T follicular helper cell (primary cell): ENCODE results near the gene MRPL54.
"Not testable (repeated sequence)": the region's sequence is repeated elsewhere in the genome, so short reads cannot be mapped to it uniquely, and the experiment has no call there.

Source experiments
- DNase-seq: peaks from one replicate; pipeline ENCODE4 v3.0.0-alpha.2; 2020; ENCODE audit warnings: low read depth

MRPL54 gene

DNA sequence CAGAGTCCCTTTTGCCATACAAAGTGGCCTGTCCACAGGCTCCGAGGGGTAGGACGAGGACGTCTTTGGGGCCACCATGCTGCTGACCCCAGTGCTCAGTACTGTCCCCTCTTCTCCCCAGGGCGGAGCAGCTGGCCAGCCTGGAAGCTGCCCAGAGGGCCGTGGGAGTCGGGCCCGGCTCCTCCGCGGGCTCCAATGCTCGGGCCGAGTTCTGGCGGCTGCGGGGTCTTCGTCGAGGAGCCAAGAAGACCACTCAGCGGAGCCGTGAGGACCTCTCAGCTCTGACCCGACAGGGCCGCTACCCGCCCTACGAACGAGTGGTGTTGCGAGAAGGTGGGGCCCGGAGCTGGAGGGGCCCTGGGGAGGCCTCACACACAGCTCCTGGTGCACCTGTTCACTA lies 22.1 kb upstream of the MRPL54 start:
- no peak for DNase-seq

DNA sequence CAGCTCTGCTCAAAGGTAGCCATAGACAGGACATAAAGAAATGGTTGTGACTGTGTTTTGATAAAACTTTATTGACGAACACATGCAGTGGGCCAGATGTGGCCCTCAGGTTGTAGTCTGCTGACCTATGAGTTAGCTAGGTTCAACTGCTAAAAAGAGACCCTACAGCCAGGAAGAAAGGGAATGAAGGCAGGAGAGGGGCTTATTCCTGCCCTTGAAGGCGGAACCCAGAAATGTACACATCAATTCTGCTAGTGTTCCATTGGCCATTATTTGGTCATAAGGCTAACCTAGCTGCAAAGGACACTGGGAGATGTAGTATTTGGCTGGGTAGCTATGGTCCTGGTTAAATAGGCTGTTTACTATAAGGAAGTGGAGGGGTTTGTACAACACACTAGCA lies 19.0 kb upstream of the MRPL54 start:
- DNase-seq = no peak

DNA sequence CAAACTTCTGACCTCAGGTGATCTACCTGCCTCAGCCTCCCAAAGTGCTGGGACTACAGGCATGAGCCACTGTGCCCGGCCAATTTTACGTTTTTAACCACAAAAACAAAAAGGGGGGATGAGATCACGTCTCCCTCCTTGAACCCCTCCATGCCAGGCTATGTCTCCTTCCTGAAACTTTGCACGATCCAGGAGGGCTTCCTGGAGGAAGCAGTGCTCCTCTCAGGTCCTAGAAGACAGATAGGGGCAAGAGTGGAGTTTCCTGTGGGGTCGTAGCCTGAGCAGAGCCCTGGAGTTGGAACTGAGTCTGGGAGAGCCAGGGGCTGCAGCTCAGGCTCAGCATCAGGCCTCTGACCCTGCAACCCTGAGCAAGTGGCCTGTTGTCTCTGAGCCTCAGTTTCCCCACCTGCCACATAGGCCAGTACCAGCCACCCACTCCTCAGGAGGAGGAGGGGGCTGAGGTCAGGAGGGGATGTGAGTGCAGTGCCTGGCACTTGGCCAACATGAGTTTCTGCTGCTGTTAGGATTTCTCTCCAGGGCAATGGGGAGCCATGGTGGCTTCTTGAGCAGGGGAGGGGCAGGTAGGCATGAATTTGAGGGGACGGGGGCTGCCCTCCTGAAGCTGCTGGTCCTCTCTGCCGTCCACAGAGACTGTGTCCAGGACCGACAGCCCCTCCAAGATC lies 17.0 kb upstream of the MRPL54 start:
- DNase-seq = no peak

DNA sequence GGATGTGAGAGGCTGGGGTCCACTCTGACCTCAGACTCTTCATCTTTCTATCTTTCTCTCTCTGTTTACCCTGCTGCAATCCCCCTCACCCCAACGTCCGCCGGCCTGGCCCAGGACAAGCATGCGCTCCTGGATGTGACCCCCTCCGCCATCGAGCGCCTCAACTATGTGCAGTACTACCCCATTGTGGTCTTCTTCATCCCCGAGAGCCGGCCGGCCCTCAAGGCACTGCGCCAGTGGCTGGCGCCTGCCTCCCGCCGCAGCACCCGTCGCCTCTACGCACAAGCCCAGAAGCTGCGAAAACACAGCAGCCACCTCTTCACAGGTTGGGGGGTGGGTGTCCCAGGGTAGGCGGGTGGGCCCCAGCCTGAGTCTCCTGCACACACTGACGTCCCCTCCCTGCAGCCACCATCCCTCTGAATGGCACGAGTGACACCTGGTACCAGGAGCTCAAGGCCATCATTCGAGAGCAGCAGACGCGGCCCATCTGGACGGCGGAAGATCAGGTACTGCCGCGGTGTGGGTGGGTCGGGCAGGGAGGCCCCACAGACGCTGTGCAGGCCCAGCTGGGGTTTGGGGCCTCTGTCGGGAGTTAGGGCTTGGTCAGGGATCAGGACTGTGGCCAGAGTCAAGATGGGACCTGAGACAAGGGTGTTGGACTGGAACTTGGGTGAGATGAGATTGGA lies 16.0 kb upstream of the MRPL54 start:
- DNase-seq = no peak

DNA sequence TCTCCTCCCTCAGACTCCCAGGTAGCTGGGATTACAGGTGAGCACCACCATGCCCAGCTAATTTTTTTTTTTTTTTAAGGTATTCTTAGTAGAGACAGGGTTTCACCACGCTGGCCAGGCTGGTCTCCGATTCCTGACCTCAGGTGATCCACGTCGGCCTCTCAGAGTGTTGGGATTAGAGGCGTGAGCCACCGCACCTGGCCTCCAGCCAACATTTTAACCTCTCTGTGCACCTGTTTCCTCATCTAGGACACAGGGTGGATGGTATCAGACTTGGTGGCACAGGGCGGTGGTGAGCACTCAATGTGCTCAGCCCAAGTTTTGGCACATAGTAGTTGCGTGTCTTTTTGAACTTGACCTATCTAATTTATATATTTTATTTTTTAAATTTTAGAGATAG lies 13.5 kb upstream of the MRPL54 start:
- no peak for DNase-seq

DNA sequence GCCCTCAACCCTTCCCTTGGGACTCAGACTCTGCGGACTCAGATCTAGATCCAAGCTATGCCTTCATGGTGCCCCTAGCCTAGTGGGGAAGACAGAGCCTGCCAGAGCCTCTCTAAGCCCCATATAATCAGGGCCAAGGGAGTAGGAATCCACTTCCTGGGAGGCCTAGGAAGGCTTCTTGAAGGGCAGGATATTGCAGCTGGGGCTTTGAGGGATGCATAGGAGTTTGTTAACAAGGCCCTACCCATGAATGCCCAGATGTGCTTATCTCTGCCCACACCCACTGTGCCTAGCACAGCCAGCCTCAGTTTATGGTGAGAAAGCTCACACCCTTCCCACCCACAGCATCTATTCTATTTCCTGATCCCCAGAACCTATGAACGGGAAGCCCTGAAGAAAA lies 12.3 kb upstream of the MRPL54 start:
- no peak for DNase-seq

DNA sequence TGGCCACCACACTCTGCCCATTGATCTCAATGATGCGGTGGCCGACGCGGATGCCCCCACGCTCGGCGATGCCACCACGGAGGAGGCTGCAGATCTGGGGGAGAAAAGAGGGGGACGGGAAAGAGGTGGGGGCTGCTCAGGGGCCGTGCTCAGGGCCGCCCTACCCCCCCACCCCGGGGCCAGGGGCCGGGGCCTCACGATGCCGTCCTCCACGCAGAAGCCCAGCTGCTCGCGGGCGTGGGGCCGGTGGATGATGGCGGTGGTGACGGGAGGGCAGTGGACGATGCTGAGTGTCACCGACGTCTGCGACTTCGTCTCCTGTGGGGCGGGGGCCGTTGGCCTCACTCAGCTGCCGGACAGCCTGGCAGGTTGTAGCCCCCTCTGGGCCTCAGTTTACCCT lies 11.2 kb upstream of the MRPL54 start:
- DNase-seq = no peak

DNA sequence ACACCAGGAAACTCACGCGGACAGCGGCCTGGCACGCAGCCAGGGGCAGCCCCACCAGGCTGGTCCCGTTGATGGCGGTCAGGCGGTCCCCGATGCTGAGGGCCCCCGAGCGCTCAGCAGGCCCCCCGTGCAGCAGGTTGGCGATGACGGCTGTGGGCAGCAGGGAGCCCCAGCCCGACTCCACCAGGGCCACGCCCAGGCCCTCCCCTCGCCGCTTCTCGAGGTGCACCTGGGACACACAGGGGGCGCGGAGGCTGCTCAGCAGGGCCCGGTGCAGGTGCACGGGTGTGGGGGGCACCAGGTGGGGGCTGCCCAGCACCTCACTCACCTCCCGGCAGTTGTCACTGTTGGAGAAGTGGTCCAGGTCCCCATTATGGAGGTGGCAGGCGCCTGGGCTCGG lies 10.0 kb upstream of the MRPL54 start:
- no peak for DNase-seq

DNA sequence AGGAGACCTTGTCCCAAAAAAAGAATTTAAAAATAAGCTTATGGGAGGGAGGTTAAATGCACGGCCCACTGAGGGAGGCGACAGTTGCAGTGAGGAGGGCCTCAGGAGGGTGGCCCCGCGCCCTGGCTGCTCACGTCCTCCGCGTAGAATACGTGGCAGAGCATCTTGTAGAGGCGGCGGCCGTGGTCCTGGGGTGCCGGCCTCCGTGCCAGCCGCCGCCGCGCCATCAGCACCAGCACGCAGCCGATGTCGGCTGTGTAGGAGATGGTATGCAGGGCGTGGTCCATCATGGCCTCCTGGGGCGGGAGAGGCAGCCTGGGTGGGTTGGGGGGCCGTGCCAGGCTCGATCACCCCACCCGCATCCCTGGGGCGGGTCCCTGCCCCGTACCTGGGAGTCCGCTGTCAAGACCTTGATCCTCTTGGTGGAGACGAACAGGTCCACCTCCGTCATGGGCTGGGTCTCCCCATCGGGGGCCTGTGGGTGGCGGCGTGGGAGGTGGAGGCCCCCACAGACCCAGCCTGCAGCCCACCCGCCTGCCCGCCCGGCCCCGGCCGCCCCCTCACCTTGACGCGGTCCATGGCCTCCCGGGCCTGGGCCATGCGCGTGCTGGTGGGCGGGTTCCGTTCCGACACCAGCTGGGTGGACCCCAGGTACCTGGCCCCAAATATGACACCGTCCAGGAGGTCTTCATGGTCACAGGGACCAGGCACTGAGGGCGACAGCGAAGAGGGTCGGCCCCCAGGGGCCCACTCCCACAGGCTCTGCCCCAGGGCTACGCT lies 8.7 kb upstream of the MRPL54 start:
- DNase-seq = no peak

DNA sequence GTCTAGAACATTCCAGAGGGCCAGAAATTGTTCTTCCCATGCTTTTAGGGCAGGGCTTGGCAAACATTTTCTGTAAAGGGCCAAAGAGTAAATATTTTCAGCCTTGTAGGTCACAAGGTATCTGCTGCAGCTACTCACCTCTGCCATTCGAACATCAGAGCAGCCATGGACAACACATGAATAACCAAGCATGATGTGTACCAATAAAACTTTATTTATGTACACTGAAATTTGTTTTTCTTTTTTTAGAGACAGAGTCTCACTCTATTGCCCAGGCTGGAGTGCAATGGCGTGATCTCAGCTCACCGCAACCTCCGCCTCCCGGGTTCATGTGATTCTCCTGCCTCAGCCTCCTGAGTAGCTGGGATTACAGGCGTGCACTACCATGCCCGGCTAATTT lies 4.8 kb upstream of the MRPL54 start:
- DNase-seq = not testable (repeated sequence)

DNA sequence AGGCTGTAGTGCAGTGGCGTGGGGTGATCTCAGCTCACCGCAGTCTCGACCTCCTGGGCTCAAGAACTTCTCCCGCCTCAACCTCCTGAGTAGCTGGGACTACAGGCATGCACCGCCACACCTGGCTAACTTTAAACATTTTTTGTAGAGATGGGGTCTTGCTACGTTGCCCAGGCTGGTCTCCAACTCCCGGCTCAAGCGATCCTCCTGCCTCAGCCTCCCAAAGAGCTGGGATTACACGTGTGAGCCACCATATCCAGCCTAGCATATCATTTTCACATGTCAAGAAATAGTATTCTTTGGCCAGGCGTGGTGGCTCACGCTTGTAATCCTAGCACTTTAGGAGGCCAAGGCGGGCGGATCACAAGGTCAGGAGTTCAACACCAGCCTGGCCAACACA lies 4.2 kb upstream of the MRPL54 start:
- not testable (repeated sequence) for DNase-seq

DNA sequence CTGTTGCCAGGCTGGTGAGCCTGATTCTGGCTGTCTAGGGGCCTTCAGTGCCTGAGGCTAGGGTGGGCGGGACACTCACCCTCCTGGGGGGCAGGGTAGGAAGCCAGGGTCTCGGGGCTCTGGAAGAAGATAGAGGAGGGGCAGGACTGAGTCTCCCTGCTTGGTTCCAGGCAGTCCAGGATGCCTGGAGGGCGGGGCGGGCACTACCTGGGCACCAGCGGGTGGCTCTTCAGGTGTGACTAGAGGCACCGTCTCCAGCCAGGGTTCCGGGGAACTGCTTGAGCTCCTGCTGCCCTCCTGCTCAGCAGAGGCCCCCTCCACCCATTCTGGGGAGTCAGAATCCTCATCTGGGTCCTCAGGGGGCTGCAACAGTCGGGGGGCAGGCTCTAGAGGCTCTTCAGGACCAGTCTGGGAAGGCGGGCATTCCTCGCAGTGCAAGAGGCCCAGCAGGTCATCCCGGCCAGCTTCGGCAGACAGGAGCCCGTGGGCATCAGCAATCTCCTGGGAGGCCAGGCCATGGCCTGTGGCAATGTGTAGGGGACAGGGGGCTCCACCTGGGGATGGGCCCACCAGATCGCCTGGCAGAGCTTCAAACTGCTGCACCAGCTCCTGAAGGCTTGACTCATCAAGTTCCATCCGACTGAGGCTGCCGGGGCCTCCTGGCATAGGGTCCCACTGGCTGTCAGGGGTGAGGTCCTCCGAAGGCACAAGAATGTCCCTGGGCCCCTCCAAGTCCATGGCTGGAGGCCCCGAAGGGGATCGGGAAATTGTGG lies 2.8 kb upstream of the MRPL54 start:
- no peak for DNase-seq

DNA sequence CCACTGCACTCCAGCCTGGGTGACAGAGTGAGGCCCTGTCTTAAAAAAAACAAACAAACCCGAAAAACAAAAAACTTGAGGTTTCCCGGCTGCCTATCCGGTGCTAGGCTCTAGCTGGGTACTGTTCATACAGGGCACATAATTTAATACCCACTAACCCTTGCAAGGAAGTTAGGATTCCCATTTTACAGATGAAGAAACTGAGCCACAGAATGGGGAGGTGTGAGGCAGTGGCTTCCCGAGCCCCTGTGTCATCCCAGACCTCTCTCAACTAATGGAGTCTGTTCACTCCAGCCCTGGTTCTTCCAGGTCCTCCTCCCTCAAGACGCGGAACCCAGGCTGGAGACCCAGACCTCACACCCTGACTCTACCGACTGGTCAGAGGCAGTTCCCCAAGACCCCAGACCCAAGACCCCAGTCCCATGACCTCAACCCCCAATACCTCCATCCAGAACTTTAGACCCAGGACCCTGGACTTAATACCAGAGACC lies 1.6 kb upstream of the MRPL54 start:
- DNase-seq = no peak

DNA sequence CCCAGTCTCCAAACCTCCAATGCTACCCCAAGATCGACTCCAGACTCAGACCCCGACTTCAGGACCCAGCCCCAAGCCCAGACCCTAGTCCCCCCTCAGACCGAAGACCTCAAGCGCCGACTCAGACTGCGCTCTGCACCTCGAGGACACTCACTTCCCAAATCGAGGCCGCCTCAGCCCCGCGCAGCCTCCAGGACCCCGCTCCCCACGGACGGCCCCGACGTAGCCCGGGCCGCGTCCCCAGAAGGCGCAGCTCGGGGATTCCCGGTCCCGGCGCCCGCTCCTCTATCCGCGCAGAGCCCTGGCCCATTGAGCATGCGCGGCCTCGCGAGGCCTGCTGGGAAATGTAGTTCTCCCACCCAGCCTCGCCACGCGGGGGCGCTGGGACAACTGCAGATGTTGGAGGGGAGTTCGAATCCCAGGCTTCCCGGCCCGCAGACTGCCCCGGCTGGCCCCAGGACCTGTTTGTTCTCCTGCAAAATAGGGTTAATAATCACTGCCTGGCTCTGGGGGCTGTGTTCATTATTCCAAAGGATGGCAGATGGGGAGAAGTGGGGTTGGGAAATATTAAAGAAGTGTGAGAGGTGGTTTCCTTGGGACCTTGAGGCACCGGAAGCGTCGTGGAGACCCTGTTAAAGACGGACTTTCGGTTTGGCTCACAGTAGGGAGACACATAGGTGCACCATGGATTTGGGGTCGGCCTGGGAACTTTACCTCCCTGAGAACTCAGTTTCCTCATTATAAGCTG lies 926 bp upstream of the MRPL54 start, which contains the start of gene APBA3:
APBA3 (minus strand) TSS at position 311 of the 748 bp plus-strand sequence. CDS start 1,428 bp downstream, outside the sequence.
- peak; percentile 91 for DNase-seq

DNA sequence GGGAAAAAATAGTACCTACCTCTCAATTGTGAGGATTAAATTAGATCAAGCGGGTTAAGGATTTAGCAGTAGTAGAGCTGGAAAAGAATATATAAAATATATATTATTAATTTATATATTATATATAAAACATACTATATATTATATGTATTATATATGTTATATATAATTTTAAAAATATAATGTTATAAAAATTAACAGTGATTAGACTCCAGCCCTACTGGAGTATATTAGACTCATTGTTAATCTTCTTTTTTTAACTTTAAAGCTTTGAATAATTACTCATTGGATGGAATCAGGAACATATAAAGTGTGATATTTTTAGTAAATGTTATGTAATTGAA lies 380 bp upstream of the MRPL54 start:
- DNase-seq = no peak

DNA sequence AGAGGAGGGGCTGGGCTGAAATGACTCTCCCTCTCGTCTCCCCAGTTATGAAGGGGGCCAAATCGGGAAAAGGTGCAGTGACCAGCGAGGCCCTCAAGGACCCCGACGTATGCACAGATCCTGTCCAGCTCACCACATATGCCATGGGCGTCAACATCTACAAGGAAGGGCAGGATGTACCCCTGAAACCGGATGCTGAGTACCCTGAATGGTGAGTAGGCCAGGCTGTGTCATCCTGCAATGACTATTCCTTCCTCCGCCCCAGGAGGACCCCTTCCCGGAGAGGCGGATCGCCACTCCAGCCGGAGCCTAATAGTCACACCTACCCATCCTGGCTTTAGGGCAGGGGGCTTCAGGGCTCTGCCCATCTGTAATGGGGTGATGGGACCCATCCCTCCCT lies 2.6 kb downstream of the MRPL54 start:
- DNase-seq = no peak

DNA sequence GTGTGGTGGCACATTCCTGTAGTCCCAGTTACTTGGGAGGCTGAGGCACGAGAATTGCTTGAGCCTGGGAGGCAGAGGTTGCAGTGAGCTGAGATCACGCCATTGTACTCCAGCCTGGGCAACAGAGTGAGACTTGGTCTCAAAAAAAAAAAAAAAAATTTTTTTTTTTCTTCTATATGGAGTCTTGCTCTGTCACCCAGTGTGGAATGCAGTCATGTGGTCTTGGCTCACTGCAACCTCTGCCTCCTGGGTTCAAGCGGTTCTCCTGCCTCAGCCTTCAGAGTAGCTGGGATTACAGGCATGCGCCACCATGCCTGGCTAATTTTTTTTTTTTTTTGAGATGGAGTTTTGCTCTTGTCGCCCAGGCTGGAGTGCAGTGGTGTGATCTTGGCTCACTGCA lies 3.3 kb downstream of the MRPL54 start:
- not testable (repeated sequence) for DNase-seq

DNA sequence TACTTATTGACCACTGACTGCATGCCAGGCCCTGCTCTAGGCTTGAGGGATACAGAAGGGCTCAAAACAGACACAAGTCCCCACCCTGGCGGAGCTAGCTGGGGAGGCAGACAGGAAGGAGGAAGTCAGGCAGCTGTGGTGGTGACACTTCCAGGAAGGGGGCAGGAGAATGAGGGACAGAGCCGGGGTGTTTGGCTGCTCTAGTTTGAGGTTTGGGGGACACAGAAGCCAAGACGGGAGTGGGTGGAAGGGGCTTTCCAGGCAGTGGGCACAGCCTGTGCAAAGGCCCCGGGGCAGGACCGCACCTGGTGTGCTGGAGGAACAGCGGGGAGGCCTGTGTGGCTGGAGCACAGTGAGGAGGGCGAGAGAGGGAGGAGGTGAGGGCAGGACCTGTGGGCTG lies 4.0 kb downstream of the MRPL54 start:
- no peak for DNase-seq

DNA sequence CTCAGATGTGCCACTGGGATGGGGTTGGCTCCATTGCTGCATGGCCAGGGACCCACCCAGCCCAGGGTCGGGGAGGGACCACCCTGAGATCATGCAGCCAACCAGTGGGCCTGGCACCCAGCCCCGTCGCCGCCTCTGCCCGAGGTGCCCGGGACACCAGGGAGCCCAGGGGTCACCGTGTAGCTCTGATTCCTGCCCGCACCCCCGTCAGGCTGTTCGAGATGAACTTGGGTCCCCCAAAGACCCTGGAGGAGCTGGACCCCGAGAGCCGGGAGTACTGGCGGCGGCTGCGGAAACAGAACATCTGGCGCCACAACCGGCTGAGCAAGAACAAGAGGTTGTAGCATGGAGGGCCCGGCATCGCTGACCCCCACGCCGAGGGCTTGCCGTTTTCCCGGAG lies 4.6 kb downstream of the MRPL54 start:
- no peak for DNase-seq

DNA sequence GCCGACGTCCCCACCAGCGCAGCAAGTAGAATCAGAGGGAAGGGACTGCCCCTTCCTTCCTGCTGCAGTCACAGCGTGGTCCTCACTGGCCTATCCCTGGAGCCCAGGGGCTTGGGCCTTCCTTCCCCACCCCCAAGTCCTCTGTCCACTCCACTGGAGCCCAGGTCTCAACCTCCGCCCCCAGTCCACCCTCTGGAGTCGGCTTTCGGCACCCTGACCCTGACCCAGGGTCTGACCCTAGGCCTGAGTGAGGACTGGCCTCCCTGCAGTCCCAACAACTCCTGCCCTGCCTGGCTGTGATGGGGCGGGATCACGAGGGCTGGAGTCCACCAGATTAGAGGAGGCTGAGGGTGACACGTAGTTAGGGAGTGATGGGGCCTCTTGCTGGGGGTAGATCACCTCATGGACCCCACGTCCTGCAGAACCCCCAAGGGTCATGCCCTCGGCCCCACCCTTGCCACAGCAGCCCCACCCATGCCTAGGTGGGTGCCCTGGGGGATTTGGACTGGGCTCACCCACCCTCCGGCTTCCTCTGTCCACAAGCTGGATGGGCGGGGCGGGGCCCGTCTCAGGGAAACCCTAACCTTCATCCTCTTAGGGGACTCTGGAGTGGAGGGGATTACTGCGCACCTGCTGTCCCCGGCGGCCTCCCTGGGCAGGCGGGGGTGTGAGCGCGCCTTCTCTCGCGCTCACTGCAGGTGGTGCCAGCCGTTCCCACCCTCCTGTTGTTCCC lies 5.7 kb downstream of the MRPL54 start:
- DNase-seq = no peak

DNA sequence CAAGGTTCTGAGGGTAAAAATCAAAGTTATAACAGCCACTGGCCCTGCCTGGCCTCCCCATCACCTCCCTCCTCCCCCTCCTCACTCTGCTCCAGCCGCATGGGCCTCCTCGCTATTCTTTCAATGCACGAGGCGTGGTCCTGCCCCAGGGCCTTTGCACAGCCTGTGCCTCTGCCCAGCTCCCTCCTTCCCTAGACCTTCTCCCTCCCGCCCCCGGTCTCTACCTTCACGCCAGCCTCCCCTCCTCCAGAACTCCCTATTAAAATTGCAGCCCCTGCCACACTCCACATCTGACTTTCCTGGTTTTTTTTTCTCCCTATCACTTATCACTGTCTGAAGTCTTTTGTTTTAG lies 6.2 kb downstream of the MRPL54 start:
- DNase-seq = no peak
